NCI-H1417 (cell line): ENCODE data around the gene GRIA3.

ENCODE experiments used
- DNase-seq, 3 experiments: peaks; one replicate each; lab custom pipeline; 2025; lab: John Stamatoyannopoulos, UW

GRIA3 gene

GRCh38 chrX:123184219-123184865 is at the start of gene GRIA3:
GRIA3 (plus strand) TSS chrX:123184278; CDS start chrX:123184536, 258 bp downstream.
- DNase-seq, result no peak

DNA sequence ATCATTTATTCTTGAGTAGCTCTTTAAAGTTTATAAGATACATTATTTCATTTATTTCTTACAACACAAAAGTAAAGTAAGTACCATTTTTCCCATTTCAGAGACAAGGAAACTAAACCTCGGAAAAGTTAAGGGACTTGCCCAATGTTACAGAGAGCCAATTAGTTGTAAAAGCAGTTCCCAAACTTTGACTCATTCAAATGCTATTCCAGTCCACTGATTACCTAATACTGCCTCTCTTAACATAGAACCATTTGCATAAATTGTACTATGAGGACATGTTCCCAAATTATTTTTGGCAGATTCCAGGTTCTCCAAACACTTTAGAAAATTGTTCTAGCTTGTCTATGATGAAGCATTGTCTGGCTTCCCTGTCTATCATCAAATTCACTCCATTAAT is 45.6 kb upstream of the GRIA3 start:
- no peak for DNase-seq

DNA sequence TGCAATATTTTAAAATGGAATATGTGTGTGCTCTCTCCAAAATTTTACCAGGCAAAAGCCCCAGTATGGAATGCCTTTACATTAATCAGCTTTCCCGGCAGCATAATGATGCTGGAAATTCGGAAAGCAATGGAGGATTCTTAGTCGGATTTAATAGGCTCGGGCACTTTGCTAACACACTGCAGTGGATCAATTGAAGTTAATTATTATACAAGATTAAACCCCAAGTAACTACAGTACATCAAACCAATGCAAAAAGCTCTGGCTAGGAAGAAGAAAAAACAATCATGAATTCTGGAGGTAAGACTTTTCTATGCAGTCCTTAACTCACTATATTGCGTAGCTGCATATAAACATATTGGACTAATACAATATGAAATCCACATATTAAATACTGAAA is 43.6 kb upstream of the GRIA3 start:
- no peak for DNase-seq

- no peak for DNase-seq
Observed at GRCh38 chrX:123140904-123141303, 43.2 kb upstream of the GRIA3 start.

GRCh38 chrX:123153846-123154335 is 30.2 kb upstream of the GRIA3 start:
- no peak for DNase-seq

- no peak for DNase-seq
Observed at GRCh38 chrX:123155327-123155726, 28.8 kb upstream of the GRIA3 start.

DNA sequence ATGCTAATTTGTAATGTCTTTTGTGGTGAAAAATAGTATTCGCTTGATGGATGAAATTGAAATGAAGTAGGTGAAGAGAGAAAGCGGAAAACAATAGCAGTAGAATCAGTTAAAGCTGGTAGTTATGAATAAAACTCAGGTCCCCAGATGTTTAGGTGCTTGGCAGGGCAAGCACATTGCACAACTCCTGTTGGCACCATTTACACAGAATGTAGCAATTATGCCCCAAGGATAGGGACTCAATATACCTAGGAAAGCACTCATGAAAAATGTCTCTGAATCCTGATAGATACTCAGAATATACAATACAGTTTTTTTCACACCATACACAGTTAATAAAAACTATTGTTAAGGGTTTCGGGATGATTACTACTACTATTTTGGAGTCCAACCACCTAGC is 26.5 kb upstream of the GRIA3 start:
- DNase-seq, result no peak

DNA sequence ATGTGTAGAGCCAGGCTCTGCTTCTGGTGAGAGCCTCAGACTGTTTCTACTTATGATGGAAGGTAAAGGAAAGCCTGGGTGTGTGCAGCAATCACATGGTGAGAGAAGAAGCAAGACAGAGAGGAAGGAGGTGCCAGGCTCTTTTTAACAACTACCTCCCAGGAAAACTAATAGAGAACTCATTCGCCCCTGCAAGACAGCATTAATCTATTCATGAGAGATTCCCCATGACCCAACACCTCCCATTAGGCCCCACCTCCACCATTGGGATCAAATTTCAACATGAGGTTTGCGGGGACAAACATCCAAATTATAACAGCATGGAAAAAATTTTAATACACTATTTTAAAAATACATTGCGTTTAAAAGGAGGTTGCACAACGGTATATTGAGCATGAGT is 24.7 kb upstream of the GRIA3 start:
- no peak for DNase-seq

DNA sequence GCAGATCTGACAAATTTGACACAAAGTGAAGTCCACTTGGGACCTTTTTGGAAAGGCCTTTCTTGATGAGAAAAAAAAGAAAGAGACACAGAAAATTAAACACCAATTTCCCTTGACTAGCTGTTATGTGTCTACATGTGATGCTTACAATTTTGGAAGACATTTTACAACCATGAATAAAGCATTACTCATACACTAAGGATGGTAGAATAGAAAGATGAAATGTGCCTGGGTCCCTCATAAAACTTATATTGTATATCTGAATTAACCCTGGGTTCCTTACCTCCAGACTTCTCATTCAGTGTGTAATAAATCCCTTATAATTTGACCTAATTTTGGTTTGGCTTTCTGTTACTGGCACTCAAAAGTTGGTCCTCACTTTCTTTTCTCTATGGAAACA is 16.5 kb upstream of the GRIA3 start:
- DNase-seq, result no peak

DNA sequence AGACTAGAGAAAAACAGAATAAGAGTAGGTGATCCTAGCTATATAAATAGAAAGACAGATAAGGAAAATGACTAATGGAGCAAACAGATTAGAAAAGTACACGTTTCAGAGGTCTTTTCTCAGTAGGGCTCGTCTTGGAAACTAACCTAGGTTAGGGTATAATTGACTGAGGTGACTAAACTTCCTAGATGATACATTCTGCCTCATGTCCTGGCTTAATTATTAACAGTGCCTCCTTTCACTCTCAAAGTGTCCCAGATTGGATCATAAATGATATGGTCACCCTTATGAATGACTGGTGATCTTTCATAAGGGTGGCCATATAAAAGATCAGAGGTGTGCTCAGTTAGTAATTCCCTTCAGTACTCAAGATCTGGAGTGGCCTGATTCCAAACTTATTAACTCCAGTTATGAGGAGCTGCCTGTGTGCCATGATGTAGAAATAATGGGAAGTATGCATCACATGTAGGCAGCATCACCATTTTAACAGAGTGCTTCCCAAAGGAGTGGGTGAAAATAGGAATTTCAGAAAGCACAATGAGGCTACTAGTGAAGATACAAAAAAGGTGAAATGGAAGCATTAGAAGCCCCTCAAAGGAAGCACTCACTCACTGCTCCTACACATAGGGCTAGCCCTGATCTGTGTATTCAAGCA is 14.7 kb upstream of the GRIA3 start:
- no peak for DNase-seq

DNA sequence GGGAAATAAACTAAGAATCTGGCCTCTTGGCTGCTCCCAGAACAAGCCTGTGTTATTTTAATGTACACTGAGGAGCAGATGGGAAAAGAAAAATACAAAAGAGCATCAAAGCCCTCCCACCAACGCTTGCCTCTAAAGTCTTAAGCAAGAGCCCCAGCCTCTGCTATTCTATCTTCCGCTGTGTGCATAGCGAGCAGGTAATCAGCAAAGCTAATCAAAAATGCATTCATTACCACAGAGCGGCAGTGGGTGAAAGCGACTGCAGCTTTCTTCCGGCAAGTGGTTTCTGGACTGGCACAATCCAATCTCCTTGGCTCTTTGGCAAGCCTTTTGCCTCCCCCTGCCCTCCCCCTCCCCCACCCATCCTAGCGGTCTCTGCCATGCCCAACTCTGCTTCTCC is 13.5 kb upstream of the GRIA3 start:
- no peak for DNase-seq

DNA sequence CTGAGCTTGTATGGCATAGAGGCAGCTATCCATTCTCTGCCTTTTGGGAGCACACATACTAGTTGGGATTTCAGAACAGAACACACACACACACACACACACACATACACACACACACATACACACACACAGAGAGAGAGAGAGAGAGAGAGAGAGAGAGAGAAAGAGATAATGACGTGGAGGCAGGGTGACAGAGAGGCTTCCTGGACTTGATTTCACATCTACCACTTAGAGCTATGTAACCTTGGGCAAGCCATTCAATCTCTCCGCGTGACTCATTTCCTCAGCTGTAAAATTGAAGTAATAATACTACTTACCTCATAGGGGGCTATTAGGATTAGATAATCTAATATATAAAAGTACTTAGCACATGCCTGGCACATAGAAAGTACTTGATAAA is 12.3 kb upstream of the GRIA3 start:
- DNase-seq, result no peak

- DNase-seq, result no peak
Observed at GRCh38 chrX:123172869-123173268, 11.2 kb upstream of the GRIA3 start.

GRCh38 chrX:123173833-123174232 is 10.2 kb upstream of the GRIA3 start:
- DNase-seq, result no peak

GRCh38 chrX:123175366-123176122 is 8.5 kb upstream of the GRIA3 start:
- no peak for DNase-seq

DNA sequence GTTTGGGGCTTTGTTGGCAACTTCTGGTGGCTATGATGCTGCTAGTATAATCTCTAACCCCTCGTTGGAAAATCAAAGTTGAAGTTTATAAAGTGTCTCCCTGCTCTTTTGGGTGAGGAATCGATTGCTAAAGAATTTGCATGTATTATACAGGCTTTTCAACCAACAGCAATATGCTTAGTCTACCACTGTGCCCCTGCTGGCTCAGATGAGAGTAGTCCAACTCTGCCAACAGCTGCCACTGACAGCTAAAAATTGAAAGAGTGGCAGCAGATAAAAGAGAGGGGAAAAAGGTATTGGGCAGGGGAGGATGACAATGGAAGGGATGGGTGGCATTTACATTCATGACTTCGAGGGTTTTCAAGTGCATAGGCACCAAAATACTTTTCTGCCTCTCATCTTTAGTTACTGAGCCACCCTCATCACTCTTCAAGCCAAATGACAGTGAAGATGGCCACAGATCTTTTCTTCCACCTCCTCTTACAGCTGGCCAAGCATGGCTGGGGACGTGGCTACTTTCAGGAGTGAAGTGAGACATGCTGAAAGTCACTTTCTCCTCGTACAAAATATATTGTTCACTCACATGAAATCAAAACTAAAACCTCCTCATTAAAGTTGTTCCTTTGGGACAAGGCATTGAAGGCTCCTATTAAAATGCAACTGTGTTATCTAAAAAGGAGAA is 2.7 kb upstream of the GRIA3 start:
- no peak for DNase-seq

DNA sequence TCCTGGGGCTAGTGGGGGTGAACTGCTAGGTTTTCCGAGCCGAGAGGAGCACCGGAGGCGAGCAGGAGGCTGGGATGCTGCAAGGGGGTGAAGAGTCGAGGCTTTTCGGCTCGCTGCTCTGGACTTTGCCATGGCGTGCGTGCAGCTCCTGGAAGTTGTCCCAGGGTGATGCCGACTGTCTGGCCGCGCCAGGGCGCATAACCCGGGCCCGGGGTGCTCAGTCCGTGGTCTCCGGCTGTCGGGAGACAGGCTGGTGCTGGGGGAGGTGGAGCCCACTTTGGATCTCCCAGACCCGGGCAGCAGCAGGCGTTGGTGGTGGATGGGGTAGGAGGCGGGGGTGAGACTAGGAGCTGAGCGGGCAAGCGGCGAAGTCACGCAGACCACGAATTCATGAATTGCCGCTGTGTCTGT is 793 bp downstream of the GRIA3 start:
- DNase-seq, result peak in 2 of 3 experiments; percentile 28 to 32

GRCh38 chrX:123185721-123186120 is 1.6 kb downstream of the GRIA3 start:
- DNase-seq, result no peak

GRCh38 chrX:123186801-123187200 is 2.7 kb downstream of the GRIA3 start:
- no peak for DNase-seq

GRCh38 chrX:123188081-123188480 is 4.0 kb downstream of the GRIA3 start:
- DNase-seq, result no peak

- no peak for DNase-seq
Observed at GRCh38 chrX:123189338-123189737, 5.3 kb downstream of the GRIA3 start.

DNA sequence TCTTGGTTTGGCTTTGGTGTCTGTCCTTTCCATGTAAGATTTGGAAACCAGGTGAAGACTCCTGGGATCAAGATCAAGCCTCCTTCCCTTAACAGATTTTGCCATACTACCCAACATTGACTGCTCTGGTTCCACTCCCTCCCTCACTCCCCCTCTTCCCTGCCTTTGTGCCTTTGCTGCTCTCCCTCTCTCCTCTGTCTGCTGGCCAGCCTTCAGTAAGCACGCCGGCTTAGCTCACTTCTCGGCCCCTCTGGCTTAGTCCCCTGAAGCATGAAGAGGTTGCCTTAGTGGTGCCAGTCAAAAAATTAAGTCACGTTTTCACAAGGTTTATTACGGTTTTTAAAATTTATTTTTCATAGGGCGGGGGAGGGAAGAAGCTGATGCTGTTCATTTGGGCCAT is 6.0 kb downstream of the GRIA3 start:
- DNase-seq, result no peak

DNA sequence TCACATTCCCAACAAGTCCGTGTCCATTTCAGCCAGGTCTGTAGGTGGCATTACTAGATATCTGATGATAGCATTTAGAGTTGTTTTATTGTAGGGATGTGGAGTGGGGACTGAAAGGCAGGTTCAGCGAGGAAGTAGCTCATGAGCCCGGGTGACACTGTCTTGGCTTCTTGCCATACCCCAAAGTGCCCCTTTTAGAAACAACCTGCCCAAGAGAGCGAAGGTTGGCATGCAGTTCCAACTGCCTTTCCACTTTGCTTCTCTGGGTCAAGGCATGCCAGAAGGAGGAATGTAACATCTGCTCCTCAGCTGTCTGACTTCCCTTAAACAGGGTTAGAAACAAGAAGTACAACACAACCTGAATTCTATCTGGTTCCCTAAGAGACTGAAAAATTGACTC is 9.0 kb downstream of the GRIA3 start:
- no peak for DNase-seq
